ENCODE measurements around the gene GAGE10.
"Not testable (repeated sequence)": the region's sequence is repeated elsewhere in the genome, so short reads cannot be mapped to it uniquely, and the experiment has no call there.

- TF ChIP-seq CTCF, POLR2A (IDR thresholded peaks at IDR 0.05): not testable (repeated sequence)
Measured at GRCh38 chrX:49299293-49299692, 4.2 kb upstream of the GAGE10 start.

All from tibial nerve (tissue), 3 donors.